HepG2 (cell line): ENCODE measurements around the gene SLX9. TPM values are rescaled to one million over a fixed set of nuclear protein-coding genes. Genes with fewer than 3 reads are reported as not detected.

Experiments used
- CAMTA2 ChIP-seq: sonication (generic); formaldehyde crosslinking; IDR thresholded peaks from 2 replicates; pipeline ENCODE4 v1.4.0; 2020; ENCODE audit warnings: mild to moderate bottlenecking, missing genetic modification reagents, borderline replicate concordance
- FOXP1 ChIP-seq, 2 experiments: fragments of 450-650 bp in 1 of 2; IDR thresholded peaks; 2 replicates each; pipeline ENCODE4 v1.6.1; 2017 to 2018; ENCODE audit warnings: antibody characterized with exemption in 1 of 2
- ISL2 ChIP-seq: sonication (generic); formaldehyde crosslinking; IDR thresholded peaks from 2 replicates; pipeline ENCODE4 v1.5.0; 2020; ENCODE audit warnings: missing genetic modification reagents
- KDM1A ChIP-seq: IDR thresholded peaks from 2 replicates; pipeline ENCODE4 v1.6.1; 2016; ENCODE audit warnings: missing compliant biosample characterization
- KDM5B ChIP-seq: sonication (generic); formaldehyde crosslinking; IDR thresholded peaks from 2 replicates; pipeline ENCODE4 v1.4.0; 2020; ENCODE audit warnings: missing genetic modification reagents, mild to moderate bottlenecking, borderline replicate concordance
- MED1 ChIP-seq: sonication (generic); formaldehyde crosslinking; IDR thresholded peaks from 2 replicates; pipeline ENCODE4 v1.4.0; 2020; ENCODE audit warnings: missing genetic modification reagents
- PCBP2 ChIP-seq: fragments of 200-400 bp; formaldehyde crosslinking; optimal IDR thresholded peaks from 2 replicates; pipeline ENCODE3; 2018; ENCODE audit warnings: low read length, low read depth; ENCODE audit not compliant: poor library complexity, severe bottlenecking
- SMAD3 ChIP-seq: sonication (generic); formaldehyde crosslinking; IDR thresholded peaks from 2 replicates; pipeline ENCODE4 v1.4.0; 2020; ENCODE audit warnings: missing genetic modification reagents
- YY1 ChIP-seq: IDR thresholded peaks from 2 replicates; pipeline ENCODE4 v1.6.1; 2011; ENCODE audit warnings: low read length, low read depth, moderate library complexity, mild to moderate bottlenecking; ENCODE audit not compliant: insufficient read depth, insufficient replicate concordance
- ZKSCAN8 ChIP-seq: IDR thresholded peaks from 2 replicates; pipeline ENCODE4 v1.6.1; 2016; ENCODE audit warnings: borderline replicate concordance, missing genetic modification reagents, missing compliant biosample characterization
- ZNF225 ChIP-seq: sonication (generic); formaldehyde crosslinking; IDR thresholded peaks from 2 replicates; pipeline ENCODE4 v1.4.0; 2020; ENCODE audit warnings: mild to moderate bottlenecking, missing genetic modification reagents
- ZNF253 ChIP-seq: sonication (generic); formaldehyde crosslinking; IDR thresholded peaks from 2 replicates; pipeline ENCODE4 v1.8.0; 2022; ENCODE audit warnings: mild to moderate bottlenecking, missing genetic modification reagents, borderline replicate concordance
- ZNF335 ChIP-seq: sonication (generic); formaldehyde crosslinking; IDR thresholded peaks from 2 replicates; pipeline ENCODE4 v1.4.0; 2020; ENCODE audit warnings: missing genetic modification reagents
- ZNF362 ChIP-seq: sonication (generic); formaldehyde crosslinking; IDR thresholded peaks from 2 replicates; pipeline ENCODE4 v1.4.0; 2020; ENCODE audit warnings: missing genetic modification reagents, mild to moderate bottlenecking, borderline replicate concordance
- ZNF414 ChIP-seq: sonication (generic); formaldehyde crosslinking; IDR thresholded peaks from 2 replicates; pipeline ENCODE4 v1.5.0; 2020; ENCODE audit warnings: missing genetic modification reagents
- ZNF556 ChIP-seq: sonication (generic); formaldehyde crosslinking; IDR thresholded peaks from 2 replicates; pipeline ENCODE4 v1.4.0; 2020; ENCODE audit warnings: mild to moderate bottlenecking, missing genetic modification reagents, borderline replicate concordance
- ZNF563 ChIP-seq: sonication (generic); formaldehyde crosslinking; IDR thresholded peaks from 2 replicates; pipeline ENCODE4 v1.8.0; 2022; ENCODE audit warnings: mild to moderate bottlenecking, moderate library complexity, missing genetic modification reagents
- ZNF768 ChIP-seq: sonication (generic); formaldehyde crosslinking; IDR thresholded peaks from 2 replicates; pipeline ENCODE4 v1.4.0; 2020; ENCODE audit warnings: missing genetic modification reagents
- ZNF775 ChIP-seq: sonication (generic); formaldehyde crosslinking; IDR thresholded peaks from 2 replicates; pipeline ENCODE4 v1.4.0; 2020; ENCODE audit warnings: missing genetic modification reagents, mild to moderate bottlenecking, moderate library complexity, borderline replicate concordance
- ZNF776 ChIP-seq: sonication (generic); formaldehyde crosslinking; IDR thresholded peaks from 2 replicates; pipeline ENCODE4 v1.4.0; 2020; ENCODE audit warnings: mild to moderate bottlenecking, missing genetic modification reagents
- polyA plus RNA-seq, 8 experiments: library from polyadenylated mRNA; depleted of rRNA in 3 of 8; stranded (reverse) in 7 of 8; unstranded in 1 of 8; fragments of >200 nt; fragmentation: Illumina TruSeq in 4 of 8; extraction: Trizol in 4 of 8; gene quantifications; 2 replicates each; pipeline versions ENCODE4 v1.2.1 to v1.2.3, GENCODE V29; 2011 to 2016; ENCODE audit warnings: low read depth in 4 of 8, missing spikeins in 1 of 8, mixed read lengths in 1 of 8; ENCODE audit not compliant: insufficient read depth in 1 of 8
- total RNA-seq, 5 experiments: library from RNA; depleted of rRNA; stranded (reverse); fragments of >200 nt; fragmentation: Illumina TruSeq; extraction: Trizol; gene quantifications; 2 replicates each; pipeline ENCODE4 v1.2.3, GENCODE V29; 2016; ENCODE audit warnings: low read depth in 1 of 5
- TF ChIP-seq, protein P1 (sequence below): sonication (generic); formaldehyde crosslinking; IDR thresholded peaks from 2 replicates; pipeline ENCODE4 v1.4.0; 2020; ENCODE audit warnings: missing genetic modification reagents, borderline replicate concordance
- TF ChIP-seq, protein P2 (sequence below): sonication (generic); formaldehyde crosslinking; IDR thresholded peaks from 2 replicates; pipeline ENCODE4 v1.5.1; 2020; ENCODE audit warnings: missing genetic modification reagents, mild to moderate bottlenecking, borderline replicate concordance
- TF ChIP-seq, protein P3 (sequence below): sonication (generic); formaldehyde crosslinking; IDR thresholded peaks from 2 replicates; pipeline ENCODE4 v1.5.1; 2020; ENCODE audit warnings: missing genetic modification reagents, mild to moderate bottlenecking, borderline replicate concordance

The SLX9 gene
- total and polyA plus RNA-seq, 2 of the 13 experiments (the other 11 are each of a cell fraction or from before 2014, with no cell fraction given), result 21.0 to 47.1 TPM

DNA sequence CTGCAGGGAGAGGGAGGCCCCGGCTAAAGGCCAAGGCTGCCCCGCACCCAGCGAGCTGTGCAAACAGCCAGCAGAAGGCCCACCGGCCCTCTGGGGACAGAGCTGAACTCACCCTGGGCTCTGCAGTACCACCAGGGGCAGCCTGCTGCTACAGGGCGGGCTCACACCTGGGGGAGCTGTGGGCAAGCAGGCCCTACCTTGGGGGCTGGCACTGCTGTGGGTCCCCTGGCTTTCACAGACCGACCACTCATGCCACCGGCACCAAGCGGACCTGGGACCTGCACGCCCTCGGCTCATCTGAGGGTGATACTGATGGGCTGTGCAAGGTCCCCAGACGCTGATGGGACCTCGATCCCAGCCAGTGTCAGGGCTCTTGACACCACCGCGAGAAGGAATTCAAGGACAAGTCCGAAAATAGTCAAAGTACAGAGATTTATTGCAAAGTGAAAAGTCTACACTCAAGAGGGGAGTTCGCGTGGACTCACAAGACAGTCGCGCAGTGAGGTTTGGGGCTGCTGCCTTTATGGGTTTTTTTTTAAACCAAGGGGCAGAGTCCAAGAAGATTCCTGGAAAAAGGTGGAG lies 73.5 kb downstream of the SLX9 start (continued):
- TF ChIP-seq ZNF776 (CRISPR knock-in tag) (peak; percentile 16; the same call in 1 of the 2 replicates), ZKSCAN8 (CRISPR knock-in tag) (peak; percentile 72; the same call in 1 of the 2 replicates), KDM5B (0 out of 2 replicates have a peak, but pooled peaks have one; percentile 27), ZNF335 (CRISPR knock-in tag) (no peak), SMAD3 (CRISPR knock-in tag) (peak; percentile 51; the same call in 1 of the 2 replicates), ZNF362 (peak; percentile 69; the same call in 1 of the 2 replicates), CAMTA2 (0 out of 2 replicates have a peak, but pooled peaks have one; percentile 46), KDM1A (peak; percentile 42; the same call in 1 of the 2 replicates), ZNF556 (CRISPR knock-in tag) (no peak), ZNF563 (CRISPR knock-in tag) (no peak), YY1 (peak; percentile 31), ZNF253 (CRISPR knock-in tag) (no peak), ZNF768 (CRISPR knock-in tag) (peak; percentile 82), MED1 (CRISPR knock-in tag) (peak; percentile 91), FOXP1 (IDR thresholded peaks at IDR 0.05) (no peak), FOXP1 (CRISPR knock-in tag; IDR thresholded peaks at IDR 0.05) (no peak; the same call in 1 of the 2 replicates), ZNF414 (CRISPR knock-in tag) (no peak), ZNF225 (no peak), ISL2 (peak; percentile 88), PCBP2 (no peak), ZNF775 (CRISPR knock-in tag) (0 out of 2 replicates have a peak, but pooled peaks have one; percentile 60)
- TF ChIP-seq, protein P1, sequence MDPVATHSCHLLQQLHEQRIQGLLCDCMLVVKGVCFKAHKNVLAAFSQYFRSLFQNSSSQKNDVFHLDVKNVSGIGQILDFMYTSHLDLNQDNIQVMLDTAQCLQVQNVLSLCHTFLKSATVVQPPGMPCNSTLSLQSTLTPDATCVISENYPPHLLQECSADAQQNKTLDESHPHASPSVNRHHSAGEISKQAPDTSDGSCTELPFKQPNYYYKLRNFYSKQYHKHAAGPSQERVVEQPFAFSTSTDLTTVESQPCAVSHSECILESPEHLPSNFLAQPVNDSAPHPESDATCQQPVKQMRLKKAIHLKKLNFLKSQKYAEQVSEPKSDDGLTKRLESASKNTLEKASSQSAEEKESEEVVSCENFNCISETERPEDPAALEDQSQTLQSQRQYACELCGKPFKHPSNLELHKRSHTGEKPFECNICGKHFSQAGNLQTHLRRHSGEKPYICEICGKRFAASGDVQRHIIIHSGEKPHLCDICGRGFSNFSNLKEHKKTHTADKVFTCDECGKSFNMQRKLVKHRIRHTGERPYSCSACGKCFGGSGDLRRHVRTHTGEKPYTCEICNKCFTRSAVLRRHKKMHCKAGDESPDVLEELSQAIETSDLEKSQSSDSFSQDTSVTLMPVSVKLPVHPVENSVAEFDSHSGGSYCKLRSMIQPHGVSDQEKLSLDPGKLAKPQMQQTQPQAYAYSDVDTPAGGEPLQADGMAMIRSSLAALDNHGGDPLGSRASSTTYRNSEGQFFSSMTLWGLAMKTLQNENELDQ (CRISPR knock-in tag), result no peak
- TF ChIP-seq, protein P2, sequence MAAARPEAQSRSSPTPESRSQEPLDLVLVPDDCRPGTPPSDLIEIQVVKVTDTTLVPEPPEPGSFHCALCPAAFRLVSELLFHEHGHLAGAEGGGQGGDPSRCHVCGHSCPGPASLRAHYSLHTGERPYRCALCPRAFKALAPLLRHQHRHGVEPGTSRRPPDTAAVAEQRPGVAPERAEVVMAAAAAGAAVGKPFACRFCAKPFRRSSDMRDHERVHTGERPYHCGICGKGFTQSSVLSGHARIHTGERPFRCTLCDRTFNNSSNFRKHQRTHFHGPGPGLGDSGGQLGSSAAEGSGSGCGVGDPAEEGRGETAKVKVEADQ (CRISPR knock-in tag), result peak; percentile 68; the same call in 1 of the 2 replicates
- TF ChIP-seq, protein P3, sequence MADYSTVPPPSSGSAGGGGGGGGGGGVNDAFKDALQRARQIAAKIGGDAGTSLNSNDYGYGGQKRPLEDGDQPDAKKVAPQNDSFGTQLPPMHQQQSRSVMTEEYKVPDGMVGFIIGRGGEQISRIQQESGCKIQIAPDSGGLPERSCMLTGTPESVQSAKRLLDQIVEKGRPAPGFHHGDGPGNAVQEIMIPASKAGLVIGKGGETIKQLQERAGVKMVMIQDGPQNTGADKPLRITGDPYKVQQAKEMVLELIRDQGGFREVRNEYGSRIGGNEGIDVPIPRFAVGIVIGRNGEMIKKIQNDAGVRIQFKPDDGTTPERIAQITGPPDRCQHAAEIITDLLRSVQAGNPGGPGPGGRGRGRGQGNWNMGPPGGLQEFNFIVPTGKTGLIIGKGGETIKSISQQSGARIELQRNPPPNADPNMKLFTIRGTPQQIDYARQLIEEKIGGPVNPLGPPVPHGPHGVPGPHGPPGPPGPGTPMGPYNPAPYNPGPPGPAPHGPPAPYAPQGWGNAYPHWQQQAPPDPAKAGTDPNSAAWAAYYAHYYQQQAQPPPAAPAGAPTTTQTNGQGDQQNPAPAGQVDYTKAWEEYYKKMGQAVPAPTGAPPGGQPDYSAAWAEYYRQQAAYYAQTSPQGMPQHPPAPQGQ (CRISPR knock-in tag), result 0 out of 2 replicates have a peak, but pooled peaks have one; percentile 64
